Measurements from ENCODE around the gene TRERF1. TPM values are rescaled to one million over a fixed set of nuclear protein-coding genes. Genes with fewer than 3 reads are reported as not detected.

The TRERF1 gene
- total and polyA plus RNA-seq, 7 donors = 0.21 to 0.99 (median 0.44) TPM

- Histone ChIP-seq H3K4me1 (no peaks in the 10 kb centered on the region), H3K27ac (no peak overlapping the region), H3K9me3 (no peaks in the 10 kb centered on the region), H3K27me3 (ENCODE audit: insufficient read depth in 3 of 3, low read length in 2 of 3) (no peaks in the 10 kb centered on the region), H3K36me3 (ENCODE audit: insufficient read depth in 1 of 2, low read depth in 1 of 2) (no peaks in the 10 kb centered on the region), H3K4me3 (no peak overlapping the region)
- no peak for ATAC-seq
- no peak for DNase-seq
- no peak for TF ChIP-seq CTCF (IDR thresholded peaks at IDR 0.05)
- WGBS, 3 donors = 68 to 70% (median 68%) methylated on average over 3 of the region's 3 CpGs
- intact Hi-C loops (cut with DNase I) = no loop called here
These were observed 96.3 kb downstream of the TRERF1 start for GRCh38 chr6:42355416-42355815.

- 70 to 78% (median 73%) methylated on average over 1 of the region's 1 CpG for WGBS, 3 donors
- Histone ChIP-seq H3K27me3 (ENCODE audit: insufficient read depth in 3 of 3, low read length in 2 of 3) (no peaks in the 10 kb centered on the region), H3K9me3 (no peaks in the 10 kb centered on the region), H3K4me1 (no peaks in the 10 kb centered on the region), H3K27ac (no peak overlapping the region), H3K36me3 (ENCODE audit: insufficient read depth in 1 of 2, low read depth in 1 of 2) (no peaks in the 10 kb centered on the region), H3K4me3 (no peak overlapping the region)
- intact Hi-C loops (cut with DNase I) = no loop called here
- no peak for ATAC-seq
- TF ChIP-seq CTCF (IDR thresholded peaks at IDR 0.05) = no peak
- no peak for DNase-seq
These were observed 97.0 kb downstream of the TRERF1 start for GRCh38 chr6:42354702-42355101.

GRCh38 chr6:42352856-42353564, 98.7 kb downstream of the TRERF1 start:
- WGBS, 3 donors = 92 to 96% (median 92%) methylated on average over 12 of the region's 12 CpGs
- no peaks in the 10 kb centered on the region for H3K36me3 ChIP-seq (ENCODE audit: insufficient read depth in 1 of 2, low read depth in 1 of 2)
- TF ChIP-seq CTCF (IDR thresholded peaks at IDR 0.05) = no peak

GRCh38 chr6:42350911-42351310, 100.8 kb downstream of the TRERF1 start:
- 63 to 77% (median 74%) methylated on average over 3 of the region's 3 CpGs for WGBS, 3 donors
- H3K27me3 ChIP-seq (ENCODE audit: insufficient read depth in 3 of 3, low read length in 2 of 3) = no peaks in the 10 kb centered on the region
- no peak for ATAC-seq

More at GRCh38 chr6:42352856-42353564, 98.7 kb downstream of the TRERF1 start:
- Histone ChIP-seq H3K4me3 (no peak overlapping the region), H3K4me1 (no peaks in the 10 kb centered on the region), H3K9me3 (no peaks in the 10 kb centered on the region), H3K27ac (no peak overlapping the region), H3K27me3 (ENCODE audit: insufficient read depth in 3 of 3, low read length in 2 of 3) (no peaks in the 10 kb centered on the region)
- intact Hi-C loops (cut with DNase I) = no loop called here
- ATAC-seq (no peak), DNase-seq (no peak)

More at GRCh38 chr6:42350911-42351310, 100.8 kb downstream of the TRERF1 start:
- Histone ChIP-seq H3K36me3 (ENCODE audit: insufficient read depth in 1 of 2, low read depth in 1 of 2) (no peaks in the 10 kb centered on the region), H3K27ac (no peak overlapping the region), H3K4me3 (no peak overlapping the region), H3K9me3 (no peaks in the 10 kb centered on the region), H3K4me1 (no peaks in the 10 kb centered on the region)
- no peak for DNase-seq
- no peak for TF ChIP-seq CTCF (IDR thresholded peaks at IDR 0.05)
- intact Hi-C loops (cut with DNase I) = no loop called here
